ENCODE results near the gene TRIM31.

- TF ChIP-seq CTCF (IDR thresholded peaks at IDR 0.05; ENCODE audit: low read length), result no peak
- no peak for TF ChIP-seq EZH2 (optimal IDR thresholded peaks at IDR 0.05; ENCODE audit: low read depth, low read length)
Observed at GRCh38 chr6:30053682-30054081, 59.2 kb downstream of the TRIM31 start.
